Natural killer cell (primary cell): ENCODE measurements around the gene RAB5A. TPM values are rescaled to one million over a fixed set of nuclear protein-coding genes. Genes with fewer than 3 reads are reported as not detected.

Source experiments
- ATAC-seq, 3 donors: fragments of 150-1000 bp in 2 of 3; fragments of 200-7000 bp in 1 of 3; cut with Tn5 transposase; 1 replicate in 1 of 3; 2 replicates in 2 of 3; pipeline ENCODE4 v1.10.0; 2021; ENCODE audit warnings: mild to moderate bottlenecking in 2 of 3, moderate library complexity in 2 of 3
- DNase-seq, 2 donors: peaks; one replicate each; pipeline versions ENCODE4 v3.0.0 to v3.0.0-alpha.2; 2013 to 2021; ENCODE audit warnings: mixed read lengths in 1 of 2
- H3K27ac ChIP-seq: one replicate; pipeline ENCODE4 v1.5.1; 2013; ENCODE audit warnings: mild to moderate bottlenecking, low read length
- H3K27me3 ChIP-seq: one replicate; pipeline ENCODE4 v1.6.1; 2013; ENCODE audit warnings: low read length; ENCODE audit not compliant: control insufficient read depth, insufficient read depth
- H3K36me3 ChIP-seq: one replicate; pipeline ENCODE4 v1.6.1; 2013; ENCODE audit warnings: low read length; ENCODE audit not compliant: control insufficient read depth, insufficient read depth
- H3K4me1 ChIP-seq: one replicate; pipeline ENCODE4 v1.6.1; 2013; ENCODE audit warnings: low read length; ENCODE audit not compliant: control insufficient read depth, insufficient read depth
- H3K4me3 ChIP-seq: one replicate; pipeline ENCODE4 v1.5.1; 2013; ENCODE audit warnings: low read length
- H3K9me3 ChIP-seq: one replicate; pipeline ENCODE4 v1.6.1; 2013; ENCODE audit warnings: low read length; ENCODE audit not compliant: control insufficient read depth, insufficient read depth
- H3K27ac Mint-ChIP-seq, 2 donors: one replicate each; pipeline ENCODE4 v1.8.0; 2022; ENCODE audit warnings: mild to moderate bottlenecking in 2 of 2, mixed read lengths in 2 of 2, moderate library complexity in 1 of 2
- H3K27me3 Mint-ChIP-seq, 2 donors: one replicate each; pipeline ENCODE4 v1.8.0; 2022; ENCODE audit warnings: low read depth in 2 of 2, mixed read lengths in 2 of 2
- H3K36me3 Mint-ChIP-seq: one replicate; pipeline ENCODE4 v1.8.0; 2022; ENCODE audit warnings: mixed read lengths
- H3K4me1 Mint-ChIP-seq, 2 donors: one replicate each; pipeline ENCODE4 v1.8.0; 2022; ENCODE audit warnings: mixed read lengths in 2 of 2
- H3K4me3 Mint-ChIP-seq: one replicate; pipeline ENCODE4 v1.8.0; 2022; ENCODE audit warnings: mild to moderate bottlenecking, moderate library complexity, mixed read lengths
- H3K9me3 Mint-ChIP-seq, 2 donors: one replicate each; pipeline ENCODE4 v1.8.0; 2022; ENCODE audit warnings: mixed read lengths in 2 of 2
- WGBS: methylation state at CpG from one replicate; pipeline ENCODE4 v1.1.7; 2013; ENCODE audit warnings: missing lambda C conversion rate; ENCODE audit not compliant: insufficient coverage; 5-methylcytosine and 5-hydroxymethylcytosine counted together
- intact Hi-C: fragments of 100-400 bp; cut with micrococcal nuclease; formaldehyde crosslinking; loops from one replicate; pipeline ENCODE4 v1.14.2; 2022
- total RNA-seq, 4 donors: library from RNA; stranded (reverse); fragments of 120-200 nt in 1 of 4; gene quantifications; one replicate each; pipeline versions ENCODE4 v1.2.3 to v1.2.4, GENCODE V29; 2013 to 2022
- TF ChIP-seq, protein P1 (sequence below): fragments of 200-600 bp; IDR thresholded peaks from one replicate; pipeline ENCODE4 v1.8.0; 2022; ENCODE audit warnings: antibody characterized with exemption

The RAB5A gene
- total RNA-seq, 3 donors from 2014 or later (not counting 1 experiment from before 2014, with no cell fraction given), result 102 to 109 (median 102) TPM

GRCh38 chr3:19901337-19901736 lies 45.6 kb upstream of the RAB5A start:
- ATAC-seq (no peak), DNase-seq (no peak)
- Histone ChIP-seq H3K4me3 (no peak overlapping the region), H3K4me1 (no peaks in the 10 kb centered on the region), H3K9me3 (no peaks in the 10 kb centered on the region), H3K27me3 (no peaks in the 10 kb centered on the region), H3K27ac (no peak overlapping the region), H3K36me3 (no peaks in the 10 kb centered on the region)
- Mint-ChIP-seq H3K36me3 (peaks cover 10% of the 10 kb centered on the region), H3K4me3 (no peak overlapping the region), H3K27me3 (no peaks in the 10 kb centered on the region), H3K4me1 (no peaks in the 10 kb centered on the region), H3K9me3 (no peaks in the 10 kb centered on the region), H3K27ac (no peak overlapping the region)
- 92% methylated on average over 4 of the region's 5 CpGs for WGBS
- intact Hi-C loops, result no loop called here
- TF ChIP-seq, protein P1, sequence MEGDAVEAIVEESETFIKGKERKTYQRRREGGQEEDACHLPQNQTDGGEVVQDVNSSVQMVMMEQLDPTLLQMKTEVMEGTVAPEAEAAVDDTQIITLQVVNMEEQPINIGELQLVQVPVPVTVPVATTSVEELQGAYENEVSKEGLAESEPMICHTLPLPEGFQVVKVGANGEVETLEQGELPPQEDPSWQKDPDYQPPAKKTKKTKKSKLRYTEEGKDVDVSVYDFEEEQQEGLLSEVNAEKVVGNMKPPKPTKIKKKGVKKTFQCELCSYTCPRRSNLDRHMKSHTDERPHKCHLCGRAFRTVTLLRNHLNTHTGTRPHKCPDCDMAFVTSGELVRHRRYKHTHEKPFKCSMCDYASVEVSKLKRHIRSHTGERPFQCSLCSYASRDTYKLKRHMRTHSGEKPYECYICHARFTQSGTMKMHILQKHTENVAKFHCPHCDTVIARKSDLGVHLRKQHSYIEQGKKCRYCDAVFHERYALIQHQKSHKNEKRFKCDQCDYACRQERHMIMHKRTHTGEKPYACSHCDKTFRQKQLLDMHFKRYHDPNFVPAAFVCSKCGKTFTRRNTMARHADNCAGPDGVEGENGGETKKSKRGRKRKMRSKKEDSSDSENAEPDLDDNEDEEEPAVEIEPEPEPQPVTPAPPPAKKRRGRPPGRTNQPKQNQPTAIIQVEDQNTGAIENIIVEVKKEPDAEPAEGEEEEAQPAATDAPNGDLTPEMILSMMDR, result no peak

DNA sequence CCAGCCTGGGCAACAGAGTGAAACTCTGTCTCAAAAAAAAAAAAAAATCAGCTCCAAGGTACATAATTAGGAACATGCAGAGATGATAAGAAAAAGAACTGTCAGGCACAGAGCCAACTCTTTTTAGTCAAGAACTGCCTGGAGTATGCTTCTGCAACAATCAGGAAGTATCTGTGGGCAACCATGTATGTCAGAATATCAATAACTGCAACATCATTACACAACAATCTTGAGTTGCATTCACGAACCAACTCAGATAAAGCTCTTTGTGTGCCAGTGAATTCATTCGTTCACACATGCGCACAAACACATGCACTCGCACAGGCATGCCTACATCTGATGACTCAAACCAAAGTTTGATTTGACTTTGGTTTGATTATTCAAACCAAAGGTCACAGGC lies 45.0 kb upstream of the RAB5A start:
- Mint-ChIP-seq H3K36me3 (peaks cover 10% of the 10 kb centered on the region), H3K27me3 (no peaks in the 10 kb centered on the region), H3K27ac (no peak overlapping the region), H3K4me1 (no peaks in the 10 kb centered on the region), H3K4me3 (no peak overlapping the region), H3K9me3 (no peaks in the 10 kb centered on the region)
- intact Hi-C loops, result no loop called here
- 68% methylated on average over 4 of the region's 4 CpGs for WGBS
- no peak for ATAC-seq
- no peaks in the 10 kb centered on the region for H3K4me1 ChIP-seq
- H3K27ac ChIP-seq, result no peak overlapping the region
- no peak for DNase-seq
- TF ChIP-seq, protein P1, result no peak
- H3K27me3 ChIP-seq, result no peaks in the 10 kb centered on the region
- no peak overlapping the region for H3K4me3 ChIP-seq
- H3K36me3 ChIP-seq, result no peaks in the 10 kb centered on the region
- H3K9me3 ChIP-seq, result no peaks in the 10 kb centered on the region

DNA sequence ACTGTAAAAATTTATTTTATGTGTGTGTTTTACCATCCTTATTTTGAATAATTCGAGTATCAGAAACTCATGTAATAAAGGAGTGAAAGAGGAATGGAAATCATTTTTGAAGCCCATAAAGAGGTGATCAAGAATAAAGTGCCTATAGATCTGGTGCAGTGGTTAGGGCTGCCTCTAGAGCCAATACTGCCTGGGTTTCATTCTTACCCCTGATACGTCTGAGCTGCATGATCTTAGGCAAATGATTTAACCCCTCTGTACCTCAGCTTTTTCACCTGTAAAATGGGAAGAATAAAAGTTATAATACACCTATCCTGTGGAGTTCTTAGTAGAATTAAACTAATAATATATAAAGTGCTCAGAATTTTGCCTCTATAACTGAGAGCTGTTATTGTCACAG lies 43.2 kb upstream of the RAB5A start:
- H3K36me3 ChIP-seq, result no peaks in the 10 kb centered on the region
- WGBS, result 78% methylated on average over 1 of the region's 2 CpGs

DNA sequence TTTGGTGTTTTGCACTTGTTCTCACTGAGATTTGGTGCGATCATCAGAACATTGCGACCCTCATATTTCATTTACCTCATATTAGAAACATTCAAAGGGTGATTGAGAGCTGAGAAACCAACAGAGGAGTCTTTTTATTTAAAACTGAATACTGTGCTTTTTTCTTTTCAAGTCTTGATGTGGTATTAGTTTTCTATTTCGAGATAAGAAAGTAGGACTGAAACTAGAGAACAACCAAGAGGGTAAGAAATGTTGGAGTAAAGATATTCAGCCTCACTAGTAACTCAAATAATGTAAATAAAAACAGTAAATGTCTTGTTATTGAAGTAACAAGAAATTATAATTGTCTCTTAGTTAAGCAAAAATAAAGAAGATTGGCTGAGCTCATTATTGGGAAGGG lies 39.4 kb upstream of the RAB5A start:
- no peak overlapping the region for H3K4me3 Mint-ChIP-seq
- H3K9me3 Mint-ChIP-seq, result peaks cover 2 to 7% of the 10 kb centered on the region in 2 donors
- H3K27ac ChIP-seq, result no peak overlapping the region
- intact Hi-C loops, result no loop called here
- H3K27me3 ChIP-seq, result no peaks in the 10 kb centered on the region
- H3K27me3 Mint-ChIP-seq, result no peaks in the 10 kb centered on the region
- no peaks in the 10 kb centered on the region for H3K36me3 ChIP-seq
- ATAC-seq (no peak), DNase-seq (no peak)
- H3K4me3 ChIP-seq, result no peak overlapping the region
- H3K9me3 ChIP-seq, result peaks cover 8% of the 10 kb centered on the region
- H3K4me1 ChIP-seq, result no peaks in the 10 kb centered on the region
- TF ChIP-seq, protein P1, result no peak
- H3K36me3 Mint-ChIP-seq, result peaks cover 25% of the 10 kb centered on the region
- no CpG with 5 or more reads among the region's 3 CpGs for WGBS
- H3K27ac Mint-ChIP-seq, result no peak overlapping the region
- H3K4me1 Mint-ChIP-seq, result no peaks in the 10 kb centered on the region

More for the DNA sequence above, 43.2 kb upstream of the RAB5A start:
- TF ChIP-seq, protein P1, result no peak
- H3K4me3 ChIP-seq, result no peak overlapping the region
- Mint-ChIP-seq H3K27ac (no peak overlapping the region), H3K4me1 (no peaks in the 10 kb centered on the region), H3K4me3 (no peak overlapping the region), H3K27me3 (no peaks in the 10 kb centered on the region), H3K9me3 (no peaks in the 10 kb centered on the region), H3K36me3 (peaks cover 10% of the 10 kb centered on the region)
- no peaks in the 10 kb centered on the region for H3K9me3 ChIP-seq
- H3K27me3 ChIP-seq, result no peaks in the 10 kb centered on the region
- no peaks in the 10 kb centered on the region for H3K4me1 ChIP-seq
- H3K27ac ChIP-seq, result no peak overlapping the region
- no peak for DNase-seq
- ATAC-seq, result no peak
- intact Hi-C loops, result no loop called here
